ENCODE data around the gene MLLT10. TPM values are rescaled to one million over a fixed set of nuclear protein-coding genes. Genes with fewer than 3 reads are reported as not detected.

The MLLT10 gene
- total and polyA plus RNA-seq, 4 experiments from 2014 or later, result 5.2 to 73.4 (median 36.5) TPM

DNA sequence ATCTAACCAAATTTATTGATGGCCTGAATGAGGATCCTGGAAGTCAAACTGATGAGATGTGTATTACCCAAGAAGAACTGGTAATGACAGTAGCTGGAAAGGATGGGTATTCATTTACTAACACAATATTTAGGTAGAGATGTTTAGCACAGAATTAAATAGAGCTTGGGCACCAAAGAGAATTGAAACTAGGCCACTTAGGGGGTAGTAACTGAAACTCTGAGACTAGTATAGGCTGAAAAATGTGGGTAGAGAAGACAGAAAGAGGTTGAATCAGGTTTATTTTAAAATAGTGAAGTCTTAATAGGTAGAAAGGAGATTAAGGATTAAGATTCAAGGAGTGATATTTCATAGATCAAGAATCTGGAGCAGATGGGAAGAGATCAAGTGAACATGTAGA, 155.8 kb downstream of the MLLT10 start:
- H3K27ac ChIP-seq (ENCODE audit: low read depth, low read length), result no peak overlapping the region
- POLR2A ChIA-PET (ENCODE audit: partially characterized antibody), result no interaction called here
- peaks cover 42 to 49% of the 10 kb centered on the region in 2 donors for H3K36me3 Mint-ChIP-seq
- no peaks in the 10 kb centered on the region for H3K9me3 Mint-ChIP-seq
- no peak for DNase-seq
- H3K36me3 ChIP-seq (ENCODE audit: insufficient read depth, low read length), result peaks cover 4% of the 10 kb centered on the region
- no peak overlapping the region for H3K4me3 ChIP-seq (ENCODE audit: low read length in 2 of 2)
- no peak overlapping the region for H3K4me3 Mint-ChIP-seq
- CTCF ChIA-PET (ENCODE audit: partially characterized antibody), result interaction anchor here (0.9 kb wide), 1 partner anchor 304 kb away, joined by 3 read pairs; no protein-coding TSS in a partner anchor
- no peaks in the 10 kb centered on the region for H3K4me1 ChIP-seq (ENCODE audit: insufficient read depth, low read length)
- peaks cover 6 to 15% (median 11%) of the 10 kb centered on the region in 4 donors for H3K4me1 Mint-ChIP-seq
- intact Hi-C loops (cut with micrococcal nuclease), result no loop called here
- H3K9me3 ChIP-seq (ENCODE audit: control insufficient read depth in 1 of 2, low read length in 2 of 2), result no peaks in the 10 kb centered on the region
- peak overlapping the region in 1 of 7 donors; percentile 48 for H3K27ac Mint-ChIP-seq
- H3K27me3 ChIP-seq (ENCODE audit: insufficient read depth, low read length), result no peaks in the 10 kb centered on the region
- H3K27me3 Mint-ChIP-seq, result no peaks in the 10 kb centered on the region

DNA sequence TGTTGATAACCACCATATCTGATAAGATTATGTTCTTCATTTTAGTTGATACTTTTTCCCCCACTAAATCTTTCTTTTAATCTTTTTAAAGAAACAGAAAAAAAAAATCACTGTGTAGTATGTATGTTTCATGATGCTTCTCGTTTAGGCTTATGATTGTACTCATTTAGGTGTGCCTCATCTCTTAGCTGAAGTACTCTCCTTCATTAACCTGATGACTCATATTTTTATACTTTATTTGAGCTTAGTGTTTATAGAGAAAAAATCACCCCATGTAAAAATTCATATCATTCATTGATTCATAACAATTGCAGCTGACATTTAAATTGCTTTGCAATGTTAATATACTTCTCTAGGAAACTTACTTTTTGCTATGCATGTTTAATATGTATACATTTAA, 158.9 kb downstream of the MLLT10 start:
- H3K27me3 ChIP-seq (ENCODE audit: insufficient read depth, low read length), result no peaks in the 10 kb centered on the region
- no peaks in the 10 kb centered on the region for H3K9me3 ChIP-seq (ENCODE audit: control insufficient read depth in 1 of 2, low read length in 2 of 2)
- intact Hi-C loops (cut with micrococcal nuclease), result no loop called here
- no peak for DNase-seq
- peaks cover 4% of the 10 kb centered on the region for H3K36me3 ChIP-seq (ENCODE audit: insufficient read depth, low read length)
- Mint-ChIP-seq H3K27ac (peak overlapping the region in 1 of 7 donors; percentile 25), H3K27me3 (no peaks in the 10 kb centered on the region), H3K9me3 (peaks cover 0 to 2% (median 0%) of the 10 kb centered on the region in 8 donors), H3K4me3 (no peak overlapping the region), H3K36me3 (peaks cover 50 to 57% of the 10 kb centered on the region in 2 donors), H3K4me1 (peaks cover 16 to 26% (median 21%) of the 10 kb centered on the region in 4 donors)
- ChIA-PET CTCF (ENCODE audit: partially characterized antibody) (interaction anchor here (2.7 kb wide), 1 partner anchor 19 kb away, joined by 11 read pairs; no protein-coding TSS in a partner anchor), POLR2A (ENCODE audit: partially characterized antibody) (interaction anchor here (0.7 to 1.4 kb wide), 2 partner anchors 10 to 15 kb away, joined by 3 to 4 read pairs; no protein-coding TSS in a partner anchor)
- no peak overlapping the region for H3K4me3 ChIP-seq (ENCODE audit: low read length in 2 of 2)
- no peaks in the 10 kb centered on the region for H3K4me1 ChIP-seq (ENCODE audit: insufficient read depth, low read length)
- H3K27ac ChIP-seq (ENCODE audit: low read depth, low read length), result no peak overlapping the region

DNA sequence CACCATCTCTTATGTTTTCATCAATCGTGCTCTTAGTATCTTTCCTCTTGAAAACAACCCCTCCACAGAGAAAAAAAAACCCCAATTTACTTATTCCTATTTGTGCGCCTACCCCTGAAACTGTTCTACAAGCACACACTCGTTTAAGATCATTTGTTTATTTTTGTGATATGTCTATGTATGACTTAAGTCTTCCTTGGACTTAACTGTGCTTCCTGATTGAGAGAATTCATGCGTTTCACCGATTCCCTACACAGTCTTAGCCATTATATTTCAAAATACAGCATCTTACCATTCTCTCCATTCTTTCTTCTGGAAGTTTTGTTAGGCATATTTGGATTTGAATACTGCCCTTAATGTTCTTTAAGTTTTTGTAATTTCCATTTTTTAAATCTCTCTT, 159.4 kb downstream of the MLLT10 start:
- CTCF ChIA-PET (ENCODE audit: partially characterized antibody), result interaction anchor here (2.7 kb wide), 1 partner anchor 19 kb away, joined by 11 read pairs; no protein-coding TSS in a partner anchor
- Histone ChIP-seq H3K36me3 (ENCODE audit: insufficient read depth, low read length) (peaks cover 4% of the 10 kb centered on the region), H3K4me1 (ENCODE audit: insufficient read depth, low read length) (no peaks in the 10 kb centered on the region), H3K9me3 (ENCODE audit: control insufficient read depth in 1 of 2, low read length in 2 of 2) (no peaks in the 10 kb centered on the region), H3K4me3 (ENCODE audit: low read length in 2 of 2) (no peak overlapping the region), H3K27ac (ENCODE audit: low read depth, low read length) (no peak overlapping the region), H3K27me3 (ENCODE audit: insufficient read depth, low read length) (no peaks in the 10 kb centered on the region)
- peaks cover 54 to 61% of the 10 kb centered on the region in 2 donors for H3K36me3 Mint-ChIP-seq
- intact Hi-C loops (cut with micrococcal nuclease), result no loop called here
- POLR2A ChIA-PET (ENCODE audit: partially characterized antibody), result interaction anchor here (0.7 to 1.4 kb wide), 2 partner anchors 9 to 15 kb away, joined by 3 to 4 read pairs; no protein-coding TSS in a partner anchor
- H3K27ac Mint-ChIP-seq, result peak overlapping the region in 2 of 7 donors; percentile 25 to 48
- peaks cover 0 to 6% (median under 1%) of the 10 kb centered on the region in 8 donors for H3K9me3 Mint-ChIP-seq
- H3K27me3 Mint-ChIP-seq, result no peaks in the 10 kb centered on the region
- peaks cover 16 to 26% (median 23%) of the 10 kb centered on the region in 4 donors for H3K4me1 Mint-ChIP-seq
- no peak overlapping the region for H3K4me3 Mint-ChIP-seq
- DNase-seq, result no peak

- Histone ChIP-seq H3K36me3 (ENCODE audit: insufficient read depth, low read length) (no peaks in the 10 kb centered on the region), H3K4me1 (ENCODE audit: insufficient read depth, low read length) (no peaks in the 10 kb centered on the region), H3K9me3 (ENCODE audit: control insufficient read depth in 1 of 2, low read length in 2 of 2) (no peaks in the 10 kb centered on the region), H3K27me3 (ENCODE audit: insufficient read depth, low read length) (no peaks in the 10 kb centered on the region), H3K4me3 (ENCODE audit: low read length in 2 of 2) (no peak overlapping the region), H3K27ac (ENCODE audit: low read depth, low read length) (no peak overlapping the region)
- H3K27me3 Mint-ChIP-seq, result no peaks in the 10 kb centered on the region
- peak overlapping the region in 1 of 8 donors; percentile 31 for H3K4me3 Mint-ChIP-seq
- ChIA-PET POLR2A (ENCODE audit: partially characterized antibody) (no interaction called here), CTCF (ENCODE audit: partially characterized antibody) (interaction anchor here (2.7 kb wide), 1 partner anchor 21 kb away, joined by 11 read pairs; no protein-coding TSS in a partner anchor)
- DNase-seq, result no peak
- H3K36me3 Mint-ChIP-seq, result peaks cover 63 to 68% of the 10 kb centered on the region in 2 donors
- peaks cover 2 to 12% (median 8%) of the 10 kb centered on the region in 8 donors for H3K9me3 Mint-ChIP-seq
- intact Hi-C loops (cut with micrococcal nuclease), result no loop called here
- H3K27ac Mint-ChIP-seq, result no peak overlapping the region
- peaks cover 18 to 26% (median 23%) of the 10 kb centered on the region in 4 donors for H3K4me1 Mint-ChIP-seq
These were observed 160.6 kb downstream of the MLLT10 start for GRCh38 chr10:21694631-21695030.

- CTCF ChIA-PET (ENCODE audit: partially characterized antibody), result interaction anchor here (0.7 to 1.2 kb wide), 2 partner anchors 15 to 243 kb away, joined by 3 to 4 read pairs; no protein-coding TSS in a partner anchor
These were observed 162.3 kb downstream of the MLLT10 start for GRCh38 chr10:21696302-21696701.

DNA sequence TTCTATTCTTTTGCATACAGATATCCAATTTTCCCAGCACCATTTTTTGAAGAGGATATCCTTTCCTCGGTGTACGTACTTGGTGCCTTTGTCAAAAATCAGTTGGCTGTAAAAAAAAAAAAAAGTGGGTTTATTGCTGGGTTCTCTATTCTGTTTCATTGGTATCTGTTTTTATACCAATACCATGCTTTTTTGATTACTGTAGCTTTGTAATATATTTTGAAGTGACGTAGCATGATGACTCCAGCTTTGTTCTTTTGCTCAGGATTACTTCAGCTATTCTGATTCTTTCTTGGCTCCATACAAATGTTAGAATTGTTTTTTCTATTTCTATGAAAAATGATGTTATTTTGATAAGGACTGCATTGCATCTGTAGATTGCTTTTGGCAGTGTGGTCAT, 165.5 kb downstream of the MLLT10 start:
- no peaks in the 10 kb centered on the region for H3K9me3 ChIP-seq (ENCODE audit: control insufficient read depth in 1 of 2, low read length in 2 of 2)
- no peak overlapping the region for H3K4me3 Mint-ChIP-seq
- peaks cover 32 to 46% (median 40%) of the 10 kb centered on the region in 4 donors for H3K4me1 Mint-ChIP-seq
- peaks cover 21% of the 10 kb centered on the region for H3K4me1 ChIP-seq (ENCODE audit: insufficient read depth, low read length)
- peaks cover 9 to 38% (median 25%) of the 10 kb centered on the region in 8 donors for H3K9me3 Mint-ChIP-seq
- CTCF ChIA-PET (ENCODE audit: partially characterized antibody), result interaction anchor here (0.6 kb wide), 1 partner anchor 166 kb away, joined by 3 read pairs; no protein-coding TSS in a partner anchor
- no peak overlapping the region for H3K27ac Mint-ChIP-seq
- H3K27ac ChIP-seq (ENCODE audit: low read depth, low read length), result no peak overlapping the region
- intact Hi-C loops (cut with micrococcal nuclease), result no loop called here
- no peak overlapping the region for H3K4me3 ChIP-seq (ENCODE audit: low read length in 2 of 2)
- DNase-seq, result no peak
- no peaks in the 10 kb centered on the region for H3K27me3 Mint-ChIP-seq
- no peaks in the 10 kb centered on the region for H3K27me3 ChIP-seq (ENCODE audit: insufficient read depth, low read length)
- H3K36me3 ChIP-seq (ENCODE audit: insufficient read depth, low read length), result no peaks in the 10 kb centered on the region
- POLR2A ChIA-PET (ENCODE audit: partially characterized antibody), result no interaction called here
- peaks cover 60 to 64% of the 10 kb centered on the region in 2 donors for H3K36me3 Mint-ChIP-seq

More at GRCh38 chr10:21696302-21696701, 162.3 kb downstream of the MLLT10 start:
- H3K27me3 ChIP-seq (ENCODE audit: insufficient read depth, low read length), result no peaks in the 10 kb centered on the region
- intact Hi-C loops (cut with micrococcal nuclease), result no loop called here
- Mint-ChIP-seq H3K4me3 (no peak overlapping the region), H3K4me1 (peaks cover 19 to 35% (median 22%) of the 10 kb centered on the region in 4 donors), H3K9me3 (peaks cover 9 to 29% (median 25%) of the 10 kb centered on the region in 8 donors), H3K27ac (no peak overlapping the region), H3K27me3 (no peaks in the 10 kb centered on the region), H3K36me3 (peaks cover 73 to 75% of the 10 kb centered on the region in 2 donors)
- no peak overlapping the region for H3K4me3 ChIP-seq (ENCODE audit: low read length in 2 of 2)
- H3K36me3 ChIP-seq (ENCODE audit: insufficient read depth, low read length), result no peaks in the 10 kb centered on the region
- no peak overlapping the region for H3K27ac ChIP-seq (ENCODE audit: low read depth, low read length)
- POLR2A ChIA-PET (ENCODE audit: partially characterized antibody), result no interaction called here
- no peak for DNase-seq
- no peaks in the 10 kb centered on the region for H3K4me1 ChIP-seq (ENCODE audit: insufficient read depth, low read length)
- H3K9me3 ChIP-seq (ENCODE audit: control insufficient read depth in 1 of 2, low read length in 2 of 2), result no peaks in the 10 kb centered on the region

DNA sequence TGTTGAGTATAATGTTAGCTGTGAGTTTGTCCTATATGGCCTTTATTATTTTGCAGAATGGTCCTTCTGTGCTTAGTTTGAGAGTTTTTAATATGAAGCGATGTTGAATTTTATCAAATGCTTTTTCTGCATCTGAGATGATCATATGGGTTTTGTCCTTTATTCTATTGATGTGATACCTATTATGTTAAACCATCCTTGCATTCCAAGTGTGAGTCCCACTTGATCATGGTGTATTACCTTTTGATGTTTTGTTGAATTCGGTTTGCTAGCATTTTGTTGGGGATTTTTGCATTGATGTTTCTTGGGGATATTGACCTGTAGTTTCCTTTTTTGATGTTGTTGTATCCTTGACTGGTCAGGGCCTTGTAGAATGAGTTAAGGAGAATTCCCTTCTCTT, 166.4 kb downstream of the MLLT10 start:
- H3K4me3 ChIP-seq (ENCODE audit: low read length in 2 of 2), result no peak overlapping the region
- POLR2A ChIA-PET (ENCODE audit: partially characterized antibody), result no interaction called here

More for the DNA sequence above, 166.4 kb downstream of the MLLT10 start:
- CTCF ChIA-PET (ENCODE audit: partially characterized antibody), result no interaction called here
- Histone ChIP-seq H3K36me3 (ENCODE audit: insufficient read depth, low read length) (no peaks in the 10 kb centered on the region), H3K27ac (ENCODE audit: low read depth, low read length) (no peak overlapping the region), H3K9me3 (ENCODE audit: control insufficient read depth in 1 of 2, low read length in 2 of 2) (no peaks in the 10 kb centered on the region), H3K4me1 (ENCODE audit: insufficient read depth, low read length) (peaks cover 24% of the 10 kb centered on the region), H3K27me3 (ENCODE audit: insufficient read depth, low read length) (no peaks in the 10 kb centered on the region)
- peak overlapping the region in 2 of 8 donors; percentile 7 to 40 for H3K4me3 Mint-ChIP-seq
- peak in 1 of 5 donors; percentile 3 for DNase-seq
- no peaks in the 10 kb centered on the region for H3K27me3 Mint-ChIP-seq
- no peak overlapping the region for H3K27ac Mint-ChIP-seq
- H3K36me3 Mint-ChIP-seq, result peaks cover 55 to 57% of the 10 kb centered on the region in 2 donors
- peaks cover 29 to 43% (median 40%) of the 10 kb centered on the region in 4 donors for H3K4me1 Mint-ChIP-seq
- intact Hi-C loops (cut with micrococcal nuclease), result loop anchor here (5.0 kb wide), 1 partner anchor 42 kb away; no protein-coding TSS in a partner anchor
- peaks cover 9 to 38% (median 25%) of the 10 kb centered on the region in 8 donors for H3K9me3 Mint-ChIP-seq
